Measurements from ENCODE around the gene GP1BB. TPM values are rescaled to one million over a fixed set of nuclear protein-coding genes. Genes with fewer than 3 reads are reported as not detected.

The GP1BB gene
- total and polyA plus RNA-seq, 8 donors = 2.4 to 27.8 (median 8.7) TPM; not detected in 2

GRCh38 chr22:19718456-19719049 is 4.8 kb upstream of the GP1BB start:
- peaks cover 30 to 73% (median 60%) of the 10 kb centered on the region in 4 donors for H3K4me1 ChIP-seq
- TF ChIP-seq EP300 (IDR thresholded peaks at IDR 0.05) (no peak), POLR2A (IDR thresholded peaks at IDR 0.05) (no peak), POLR2AphosphoS5 (IDR thresholded peaks at IDR 0.05) (no peak), CTCF (IDR thresholded peaks at IDR 0.05) (no peak)
- H3K4me3 ChIP-seq = peak overlapping the region; percentile 59 to 69 (median 62)
- DNase-seq = no peak
- no peaks in the 10 kb centered on the region for H3K9me3 ChIP-seq
- peaks cover 0 to 92% (median 56%) of the 10 kb centered on the region in 3 donors for H3K27me3 ChIP-seq
- WGBS, 5 donors = 1 to 3% (median 2%) methylated on average over 14 to 70 of the region's 70 CpGs
- intact Hi-C loops (cut with DNase I; ENCODE audit: low total_unique reads) = no loop called here
- peaks cover 0 to 32% (median 16%) of the 10 kb centered on the region in 4 donors for H3K36me3 ChIP-seq
- H3K27ac ChIP-seq = peak overlapping the region in 4 of 5 donors; percentile 2 to 78 (median 47)

GRCh38 chr22:19719050-19719482 is 4.3 kb upstream of the GP1BB start:
- WGBS, 5 donors = 12 to 48% (median 18%) methylated on average over 5 to 31 of the region's 31 CpGs
- peak in 1 of 2 donors; percentile 66 for DNase-seq
- peaks cover 0 to 92% (median 56%) of the 10 kb centered on the region in 3 donors for H3K27me3 ChIP-seq
- peak overlapping the region; percentile 59 to 69 (median 62) for H3K4me3 ChIP-seq
- H3K36me3 ChIP-seq = peaks cover 0 to 32% (median 16%) of the 10 kb centered on the region in 4 donors
- H3K4me1 ChIP-seq = peaks cover 35 to 74% (median 59%) of the 10 kb centered on the region in 4 donors
- H3K9me3 ChIP-seq = no peaks in the 10 kb centered on the region
- peak overlapping the region in 4 of 5 donors; percentile 2 to 78 (median 47) for H3K27ac ChIP-seq
- TF ChIP-seq POLR2AphosphoS5 (IDR thresholded peaks at IDR 0.05) = no peak
- intact Hi-C loops (cut with DNase I; ENCODE audit: low total_unique reads) = no loop called here

- Histone ChIP-seq H3K36me3 (peaks cover 0 to 32% (median 16%) of the 10 kb centered on the region in 4 donors), H3K4me1 (peaks cover 39 to 77% (median 63%) of the 10 kb centered on the region in 4 donors), H3K27ac (peak overlapping the region in 1 of 5 donors; percentile 78), H3K27me3 (peaks cover 0 to 95% (median 59%) of the 10 kb centered on the region in 3 donors), H3K4me3 (peak overlapping the region in 3 of 4 donors; percentile 59 to 65 (median 59)), H3K9me3 (no peaks in the 10 kb centered on the region)
- TF ChIP-seq POLR2A (IDR thresholded peaks at IDR 0.05) = no peak
- TF ChIP-seq POLR2AphosphoS5 (IDR thresholded peaks at IDR 0.05) = no peak
- TF ChIP-seq CTCF (IDR thresholded peaks at IDR 0.05) = no peak
- TF ChIP-seq EP300 (IDR thresholded peaks at IDR 0.05) = no peak
- intact Hi-C loops (cut with DNase I; ENCODE audit: low total_unique reads) = no loop called here
- WGBS, 5 donors = 82 to 86% (median 85%) methylated on average over 8 to 12 of the region's 12 CpGs
- DNase-seq = no peak
These were observed 3.8 kb upstream of the GP1BB start for GRCh38 chr22:19719488-19720021.

GRCh38 chr22:19720150-19720827 is 3.0 kb upstream of the GP1BB start:
- intact Hi-C loops (cut with DNase I; ENCODE audit: low total_unique reads) = no loop called here
- no peak for DNase-seq
- no peak for TF ChIP-seq POLR2AphosphoS5 (IDR thresholded peaks at IDR 0.05)
- TF ChIP-seq POLR2A (IDR thresholded peaks at IDR 0.05) = no peak
- no peak for TF ChIP-seq CTCF (IDR thresholded peaks at IDR 0.05)
- no peak for TF ChIP-seq EP300 (IDR thresholded peaks at IDR 0.05)

More at GRCh38 chr22:19720150-19720827, 3.0 kb upstream of the GP1BB start:
- Histone ChIP-seq H3K4me1 (peaks cover 33 to 71% (median 56%) of the 10 kb centered on the region in 4 donors), H3K27me3 (peaks cover 0 to 95% (median 59%) of the 10 kb centered on the region in 3 donors), H3K27ac (no peak overlapping the region), H3K36me3 (peaks cover 0 to 32% (median 16%) of the 10 kb centered on the region in 4 donors), H3K9me3 (no peaks in the 10 kb centered on the region), H3K4me3 (no peak overlapping the region)
- WGBS, 5 donors = 88 to 93% (median 92%) methylated on average over 22 to 26 of the region's 26 CpGs
